Subcutaneous adipose tissue (tissue), 4 donors: Measurements from ENCODE around the gene SFMBT2. TPM values are rescaled to one million over a fixed set of nuclear protein-coding genes. Genes with fewer than 3 reads are reported as not detected.

ENCODE experiments used
- CTCF ChIP-seq: fragments of 450-650 bp; IDR thresholded peaks from one replicate; pipeline ENCODE4 v1.5.1; 2016; ENCODE audit warnings: low read depth, mild to moderate bottlenecking, control low read depth, antibody characterized with exemption, moderate library complexity
- total RNA-seq, 4 donors: library from RNA; depleted of rRNA; stranded (reverse); fragments of >200 nt; gene quantifications; one replicate each; pipeline ENCODE4 v1.1.0, GENCODE V29; 2016

The SFMBT2 gene
- total RNA-seq, 4 donors from 2014 or later = 3.7 to 11.7 (median 7.0) TPM

GRCh38 chr10:7407368-7408290, 3.2 kb downstream of the SFMBT2 start:
- TF ChIP-seq CTCF = no peak

- TF ChIP-seq CTCF = no peak
Observed at GRCh38 chr10:7406712-7407333, 4.0 kb downstream of the SFMBT2 start.

- TF ChIP-seq CTCF = no peak
Observed at GRCh38 chr10:7405637-7406036, 5.2 kb downstream of the SFMBT2 start.

GRCh38 chr10:7403620-7404019, 7.2 kb downstream of the SFMBT2 start:
- no peak for TF ChIP-seq CTCF

- no peak for TF ChIP-seq CTCF
Observed at GRCh38 chr10:7401782-7402181, 9.1 kb downstream of the SFMBT2 start.

- no peak for TF ChIP-seq CTCF
Observed at GRCh38 chr10:7401156-7401555, 9.7 kb downstream of the SFMBT2 start.

- no peak for TF ChIP-seq CTCF
Observed at GRCh38 chr10:7400068-7400715, 10.6 kb downstream of the SFMBT2 start.
